Ovary (tissue), 3 donors: ENCODE data around the gene POLD2.

ENCODE experiments used
- CTCF ChIP-seq, 3 donors: fragments of 450-650 bp in 2 of 3; fragments of 200-600 bp in 1 of 3; IDR thresholded peaks; one replicate each; pipeline versions ENCODE4 v1.5.1 to v1.8.0; 2016 to 2022; ENCODE audit warnings: antibody characterized with exemption in 3 of 3, mild to moderate bottlenecking in 1 of 3
- EP300 ChIP-seq: sonication (generic); formaldehyde crosslinking; IDR thresholded peaks from one replicate; pipeline ENCODE4 v1.6.1; 2017; ENCODE audit warnings: antibody characterized with exemption
- POLR2A ChIP-seq: fragments of 450-650 bp; IDR thresholded peaks from one replicate; pipeline ENCODE4 v1.6.1; 2017; ENCODE audit warnings: antibody characterized with exemption, mild to moderate bottlenecking, moderate library complexity
- donor health status: DM: no; HTN: no; CAD: no.

DNA sequence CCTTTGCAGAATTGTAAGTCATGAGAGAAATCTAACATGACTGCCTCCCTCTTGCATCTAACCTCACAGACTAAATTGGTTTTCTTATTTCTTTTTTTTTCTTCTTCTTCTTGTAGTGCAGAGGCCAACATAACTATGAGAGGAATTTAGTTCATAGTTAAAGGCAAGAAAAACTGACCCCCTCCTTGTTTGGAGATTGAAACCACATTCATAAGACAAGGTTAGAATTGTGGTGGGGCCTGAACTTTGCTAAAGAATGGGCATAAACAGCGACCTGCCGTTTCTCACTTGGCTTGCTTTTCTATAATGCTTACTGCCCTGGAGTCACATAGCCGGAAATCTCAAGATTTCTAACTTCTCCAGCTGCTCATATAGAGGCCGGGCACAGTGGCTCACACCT is 38.6 kb downstream of the POLD2 start:
- TF ChIP-seq CTCF (IDR thresholded peaks at IDR 0.05) (no peak), POLR2A (no peak), EP300 (no peak)
